MCF 10A (cell line): ENCODE results near the gene FAM131C. TPM values are rescaled to one million over a fixed set of nuclear protein-coding genes. Genes with fewer than 3 reads are reported as not detected.
A peak's percentile ranks its signal among the peaks of the same experiment; 100 is the strongest.

Source experiments
- BruUV-seq: library from RNA; stranded (reverse); fragments of 400-500 nt; replicated peaks from 2 replicates; lab custom pipeline; 2021; lab: Mats Ljungman, UMichigan
- CTCF ChIA-PET: fragments of 300-600 bp; sonication (Branson Sonifier 250); formaldehyde crosslinking; extraction: SDS; loops from one replicate; lab custom pipeline; 2021; ENCODE audit warnings: antibody characterized with exemption, inconsistent platforms; lab: Yijun Ruan, JAX
- POLR2A ChIA-PET: fragments of 300-600, 350-650 bp; sonication (Branson Sonifier 250); formaldehyde crosslinking; extraction: SDS; loops from one replicate; lab custom pipeline; 2020; ENCODE audit warnings: antibody characterized with exemption, inconsistent platforms; lab: Yijun Ruan, JAX
- DNase-seq: peaks from one replicate; pipeline ENCODE4 v3.0.0-alpha.2; 2018; ENCODE audit not compliant: unreplicated experiment
- H3K27ac Mint-ChIP-seq: one replicate; pipeline ENCODE4 v1.8.0; 2022; ENCODE audit warnings: mild to moderate bottlenecking, low read depth, mixed read lengths; ENCODE audit not compliant: unreplicated experiment
- H3K27me3 Mint-ChIP-seq: one replicate; pipeline ENCODE4 v1.8.0; 2022; ENCODE audit warnings: mixed read lengths; ENCODE audit not compliant: insufficient read depth, unreplicated experiment
- H3K36me3 Mint-ChIP-seq: one replicate; pipeline ENCODE4 v1.8.0; 2022; ENCODE audit warnings: mild to moderate bottlenecking, moderate library complexity, mixed read lengths; ENCODE audit not compliant: insufficient read depth, unreplicated experiment
- H3K4me1 Mint-ChIP-seq: one replicate; pipeline ENCODE4 v1.8.0; 2022; ENCODE audit warnings: mixed read lengths; ENCODE audit not compliant: insufficient read depth, unreplicated experiment
- H3K4me3 Mint-ChIP-seq: one replicate; pipeline ENCODE4 v1.8.0; 2022; ENCODE audit warnings: mild to moderate bottlenecking, moderate library complexity, mixed read lengths; ENCODE audit not compliant: unreplicated experiment
- H3K9me3 Mint-ChIP-seq: one replicate; pipeline ENCODE4 v1.8.0; 2022; ENCODE audit warnings: mixed read lengths; ENCODE audit not compliant: unreplicated experiment
- intact Hi-C: fragments of 100-400 bp; cut with micrococcal nuclease; formaldehyde crosslinking; loops from 2 replicates; pipeline ENCODE4 v1.14.1; 2022
- total RNA-seq: library from RNA; stranded (reverse); gene quantifications from 2 replicates; pipeline ENCODE4 v1.2.3, GENCODE V29; 2022
- TF ChIP-seq, protein P1 (sequence below): fragments of 200-600 bp; IDR thresholded peaks from one replicate; pipeline ENCODE4 v1.8.0; 2022; ENCODE audit warnings: antibody characterized with exemption, mild to moderate bottlenecking; ENCODE audit not compliant: unreplicated experiment

FAM131C gene
- total RNA-seq, 1 experiment from 2014 or later, result not detected

DNA sequence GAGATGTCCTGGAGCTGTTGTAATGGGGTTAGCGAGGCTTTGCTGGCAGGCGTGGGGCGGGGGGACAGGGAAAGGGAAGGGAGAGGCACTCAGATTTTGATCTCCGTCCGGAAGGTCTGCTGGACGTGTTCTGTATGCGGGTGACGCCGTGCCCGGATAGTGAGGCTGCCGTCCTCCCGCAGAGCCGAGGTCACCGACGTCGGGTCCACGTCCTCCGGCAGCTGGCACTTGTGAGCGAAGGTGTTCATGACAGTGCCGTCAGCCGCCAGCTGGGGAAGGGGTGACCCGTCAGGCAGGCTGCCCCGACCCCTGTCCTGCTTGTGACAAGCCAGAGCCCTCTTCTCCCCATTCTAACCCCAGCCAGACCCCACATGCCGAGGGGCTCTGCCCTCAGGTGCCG is 58.0 kb downstream of the FAM131C start:
- no TSS peak for BruUV-seq
- Mint-ChIP-seq H3K4me3 (no peak overlapping the region), H3K9me3 (no peaks in the 10 kb centered on the region), H3K4me1 (peaks cover 19% of the 10 kb centered on the region), H3K27me3 (no peaks in the 10 kb centered on the region), H3K36me3 (no peaks in the 10 kb centered on the region), H3K27ac (no peak overlapping the region)
- POLR2A ChIA-PET, result no interaction called here
- DNase-seq, result no peak
- TF ChIP-seq, protein P1, sequence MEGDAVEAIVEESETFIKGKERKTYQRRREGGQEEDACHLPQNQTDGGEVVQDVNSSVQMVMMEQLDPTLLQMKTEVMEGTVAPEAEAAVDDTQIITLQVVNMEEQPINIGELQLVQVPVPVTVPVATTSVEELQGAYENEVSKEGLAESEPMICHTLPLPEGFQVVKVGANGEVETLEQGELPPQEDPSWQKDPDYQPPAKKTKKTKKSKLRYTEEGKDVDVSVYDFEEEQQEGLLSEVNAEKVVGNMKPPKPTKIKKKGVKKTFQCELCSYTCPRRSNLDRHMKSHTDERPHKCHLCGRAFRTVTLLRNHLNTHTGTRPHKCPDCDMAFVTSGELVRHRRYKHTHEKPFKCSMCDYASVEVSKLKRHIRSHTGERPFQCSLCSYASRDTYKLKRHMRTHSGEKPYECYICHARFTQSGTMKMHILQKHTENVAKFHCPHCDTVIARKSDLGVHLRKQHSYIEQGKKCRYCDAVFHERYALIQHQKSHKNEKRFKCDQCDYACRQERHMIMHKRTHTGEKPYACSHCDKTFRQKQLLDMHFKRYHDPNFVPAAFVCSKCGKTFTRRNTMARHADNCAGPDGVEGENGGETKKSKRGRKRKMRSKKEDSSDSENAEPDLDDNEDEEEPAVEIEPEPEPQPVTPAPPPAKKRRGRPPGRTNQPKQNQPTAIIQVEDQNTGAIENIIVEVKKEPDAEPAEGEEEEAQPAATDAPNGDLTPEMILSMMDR, result no peak
- intact Hi-C loops, result no loop called here
- CTCF ChIA-PET, result interaction anchor here (0.5 to 1.0 kb wide), 3 partner anchors 30 to 337 kb away, joined by 3 to 5 read pairs (median 3); partner anchors contain the start of gene FBXO42

- no TSS peak for BruUV-seq
- Mint-ChIP-seq H3K9me3 (no peaks in the 10 kb centered on the region), H3K27ac (no peak overlapping the region), H3K36me3 (no peaks in the 10 kb centered on the region), H3K4me3 (no peak overlapping the region), H3K4me1 (peaks cover 19% of the 10 kb centered on the region), H3K27me3 (no peaks in the 10 kb centered on the region)
- no peak for DNase-seq
- POLR2A ChIA-PET, result interaction anchor here (0.6 kb wide), 1 partner anchor 231 kb away, joined by 3 read pairs; no protein-coding TSS in a partner anchor
- TF ChIP-seq, protein P1, result no peak
- CTCF ChIA-PET, result interaction anchor here (0.5 to 1.3 kb wide), 5 partner anchors 18 to 337 kb away, joined by 3 to 7 read pairs (median 4); partner anchors contain the start of gene FBXO42
- intact Hi-C loops, result no loop called here
These were observed 58.7 kb downstream of the FAM131C start for GRCh38 chr1:16014509-16015482.

- TF ChIP-seq, protein P1, result no peak
- no peaks in the 10 kb centered on the region for H3K27me3 Mint-ChIP-seq
- DNase-seq, result no peak
- no peaks in the 10 kb centered on the region for H3K36me3 Mint-ChIP-seq
- BruUV-seq, result no TSS peak
- ChIA-PET POLR2A (interaction anchor here (0.6 kb wide), 1 partner anchor 183 kb away, joined by 4 read pairs; no protein-coding TSS in a partner anchor), CTCF (interaction anchor here (0.6 to 1.3 kb wide), 3 partner anchors 19 to 306 kb away, joined by 3 to 7 read pairs (median 4); no protein-coding TSS in a partner anchor)
- no peaks in the 10 kb centered on the region for H3K9me3 Mint-ChIP-seq
- intact Hi-C loops, result no loop called here
- H3K4me3 Mint-ChIP-seq, result no peak overlapping the region
- peaks cover 13% of the 10 kb centered on the region for H3K4me1 Mint-ChIP-seq
- peak overlapping the region; percentile 19 for H3K27ac Mint-ChIP-seq
These were observed 59.6 kb downstream of the FAM131C start for GRCh38 chr1:16013908-16014258.

- TF ChIP-seq, protein P1, result no peak
- peak overlapping the region; percentile 19 for H3K27ac Mint-ChIP-seq
- H3K9me3 Mint-ChIP-seq, result no peaks in the 10 kb centered on the region
- no TSS peak for BruUV-seq
- intact Hi-C loops, result no loop called here
- CTCF ChIA-PET, result interaction anchor here (0.6 to 1.3 kb wide), 2 partner anchors 19 to 210 kb away, joined by 3 to 7 read pairs; no protein-coding TSS in a partner anchor
- DNase-seq, result peak; percentile 64
- POLR2A ChIA-PET, result interaction anchor here (0.6 kb wide), 1 partner anchor 183 kb away, joined by 4 read pairs; no protein-coding TSS in a partner anchor
- H3K27me3 Mint-ChIP-seq, result no peaks in the 10 kb centered on the region
- peaks cover 13% of the 10 kb centered on the region for H3K4me1 Mint-ChIP-seq
- no peak overlapping the region for H3K4me3 Mint-ChIP-seq
- H3K36me3 Mint-ChIP-seq, result no peaks in the 10 kb centered on the region
These were observed 60.1 kb downstream of the FAM131C start for GRCh38 chr1:16013220-16013907.
